ENCODE results near the gene NTPCR.

NTPCR gene

DNA sequence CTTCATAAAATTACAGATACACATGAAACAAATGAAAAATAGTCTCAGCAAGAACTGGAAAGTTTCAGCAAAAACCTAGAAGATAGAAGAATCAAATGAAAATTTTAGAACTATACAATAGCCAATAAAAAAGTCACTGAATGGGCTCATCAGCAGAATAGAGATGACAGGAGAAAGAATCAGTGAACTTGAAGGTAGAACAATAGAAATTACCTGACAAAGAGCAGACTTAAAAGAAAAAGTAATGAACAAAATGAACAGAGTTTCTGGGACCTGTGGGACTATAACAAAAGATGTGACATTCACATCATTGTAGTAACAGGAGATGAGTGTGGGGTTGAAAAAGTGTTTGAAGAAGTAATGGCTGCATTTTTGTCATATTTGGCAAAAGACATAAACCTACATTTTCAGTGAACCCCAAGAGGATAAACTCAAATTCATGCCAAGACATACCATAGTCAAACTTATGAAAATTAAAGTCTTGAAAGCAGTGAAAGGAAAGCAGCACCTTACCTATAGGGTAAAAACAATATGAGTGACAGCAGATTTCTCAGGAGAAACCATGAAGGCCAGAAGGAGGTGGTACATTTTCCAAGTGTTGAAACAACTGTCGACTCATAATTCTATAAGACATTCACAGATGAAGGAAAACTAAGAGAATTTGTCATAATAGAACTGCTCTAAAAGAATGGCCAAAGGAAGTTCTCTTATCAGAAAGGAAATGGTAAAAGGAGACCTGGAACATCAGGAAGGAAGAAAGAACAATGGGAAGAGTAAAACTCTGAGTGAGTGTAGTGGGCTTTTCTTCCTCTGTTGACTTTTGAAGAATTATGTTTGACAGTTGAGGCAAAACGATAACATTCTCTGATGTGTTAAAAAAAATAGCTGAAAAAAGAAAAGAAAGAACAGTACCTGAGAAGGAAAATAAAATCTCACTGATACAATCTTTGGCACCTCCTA lies 23.5 kb downstream of the NTPCR start:
- Histone ChIP-seq H3K4me3 (ENCODE audit: low read depth in 1 of 2, low read length in 2 of 2) (no peak overlapping the region), H3K27me3 (ENCODE audit: control insufficient read depth in 1 of 2, insufficient read depth in 2 of 2, low read length in 2 of 2) (no peaks in the 10 kb centered on the region), H3K9ac (ENCODE audit: low read depth in 1 of 2, low read length in 2 of 2) (no peak overlapping the region), H3K9me3 (ENCODE audit: control insufficient read depth in 1 of 2, low read length in 2 of 2) (peaks cover 4 to 19% of the 10 kb centered on the region in 2 donors), H3K27ac (ENCODE audit: low read depth, low read length) (no peak overlapping the region), H3K4me1 (ENCODE audit: control insufficient read depth in 1 of 2, insufficient read depth in 2 of 2, low read length in 2 of 2) (no peaks in the 10 kb centered on the region), H3K36me3 (ENCODE audit: control insufficient read depth in 1 of 2, insufficient read depth in 2 of 2, low read length in 2 of 2) (peaks cover 45 to 57% of the 10 kb centered on the region in 2 donors)

DNA sequence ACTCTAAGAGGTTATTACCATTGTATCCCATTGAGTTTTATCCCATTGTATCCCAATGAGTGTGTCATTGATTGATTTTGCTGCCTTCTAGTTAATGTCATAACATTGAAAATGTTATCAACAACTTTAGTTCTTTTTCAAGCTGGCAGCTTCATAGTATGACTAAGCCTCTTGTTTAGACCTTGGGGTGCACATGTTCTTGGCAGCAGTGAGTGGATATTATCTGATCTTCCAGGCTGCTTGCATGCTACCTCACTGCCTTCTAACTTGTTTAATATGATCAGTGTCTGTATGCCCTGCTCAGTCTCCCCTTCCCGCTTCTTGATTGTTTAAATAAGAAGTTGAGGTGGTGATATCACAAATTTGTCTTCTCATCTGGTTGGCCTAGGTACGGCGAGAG lies 24.6 kb downstream of the NTPCR start:
- Histone ChIP-seq H3K27ac (ENCODE audit: low read depth, low read length) (no peak overlapping the region), H3K27me3 (ENCODE audit: control insufficient read depth in 1 of 2, insufficient read depth in 2 of 2, low read length in 2 of 2) (no peaks in the 10 kb centered on the region)

DNA sequence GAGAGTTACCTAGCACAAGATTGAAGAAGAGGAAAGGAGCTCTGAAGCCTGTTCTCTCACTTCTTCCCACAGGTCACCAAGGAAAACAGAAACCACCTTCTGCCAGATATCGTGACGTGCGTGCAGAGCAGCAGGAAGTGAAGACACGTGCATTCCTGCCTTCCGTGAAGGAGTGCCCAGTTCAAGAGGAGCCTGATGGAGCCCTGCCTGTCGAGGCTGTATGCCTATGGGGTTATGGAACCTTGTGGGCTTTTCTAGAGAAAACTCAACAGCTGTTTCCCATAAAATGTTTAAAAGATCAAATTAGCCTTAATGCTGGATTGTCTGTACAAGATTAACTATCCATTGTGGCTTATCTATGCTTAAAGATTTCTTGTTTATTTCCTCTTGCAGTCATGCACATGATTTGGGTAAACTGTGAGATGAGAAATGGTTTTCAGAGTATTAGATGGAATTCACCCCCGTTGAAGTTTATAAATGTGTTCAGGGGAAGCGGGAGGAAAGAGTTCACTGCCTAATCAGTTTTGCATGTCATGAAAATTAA lies 27.8 kb downstream of the NTPCR start:
- Histone ChIP-seq H3K27ac (ENCODE audit: low read depth, low read length) (no peak overlapping the region), H3K9me3 (ENCODE audit: control insufficient read depth in 1 of 2, low read length in 2 of 2) (peaks cover 0 to 14% of the 10 kb centered on the region in 2 donors), H3K4me3 (ENCODE audit: low read depth in 1 of 2, low read length in 2 of 2) (no peak overlapping the region), H3K36me3 (ENCODE audit: control insufficient read depth in 1 of 2, insufficient read depth in 2 of 2, low read length in 2 of 2) (peaks cover 20 to 23% of the 10 kb centered on the region in 2 donors), H3K9ac (ENCODE audit: low read depth in 1 of 2, low read length in 2 of 2) (no peak overlapping the region), H3K4me1 (ENCODE audit: control insufficient read depth in 1 of 2, insufficient read depth in 2 of 2, low read length in 2 of 2) (no peaks in the 10 kb centered on the region), H3K27me3 (ENCODE audit: control insufficient read depth in 1 of 2, insufficient read depth in 2 of 2, low read length in 2 of 2) (no peaks in the 10 kb centered on the region)

More for the DNA sequence above, 24.6 kb downstream of the NTPCR start:
- no peak overlapping the region for H3K9ac ChIP-seq (ENCODE audit: low read depth in 1 of 2, low read length in 2 of 2)
- no peaks in the 10 kb centered on the region for H3K4me1 ChIP-seq (ENCODE audit: control insufficient read depth in 1 of 2, insufficient read depth in 2 of 2, low read length in 2 of 2)
- H3K4me3 ChIP-seq (ENCODE audit: low read depth in 1 of 2, low read length in 2 of 2), result no peak overlapping the region
- peaks cover 4 to 19% of the 10 kb centered on the region in 2 donors for H3K9me3 ChIP-seq (ENCODE audit: control insufficient read depth in 1 of 2, low read length in 2 of 2)
- peaks cover 42 to 54% of the 10 kb centered on the region in 2 donors for H3K36me3 ChIP-seq (ENCODE audit: control insufficient read depth in 1 of 2, insufficient read depth in 2 of 2, low read length in 2 of 2)

DNA sequence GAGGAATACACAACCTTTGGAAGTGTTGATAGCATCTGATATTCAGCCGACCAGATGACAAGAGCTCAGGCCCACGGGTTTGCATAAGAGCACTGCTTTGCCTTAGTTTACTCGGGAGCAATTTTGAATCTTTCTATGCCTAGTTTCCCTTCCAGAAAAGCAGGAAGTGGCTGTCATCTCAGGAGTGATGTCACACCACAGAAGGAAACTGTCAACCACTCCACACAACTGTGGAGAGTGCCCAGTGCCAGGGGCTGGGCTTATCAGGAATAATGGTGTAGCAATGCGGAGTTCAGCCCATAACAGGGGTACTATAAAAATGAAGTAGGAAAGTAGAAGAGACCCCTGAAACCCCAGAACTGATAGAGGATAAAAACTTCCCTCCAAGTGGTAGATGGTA lies 28.4 kb downstream of the NTPCR start:
- H3K36me3 ChIP-seq (ENCODE audit: control insufficient read depth in 1 of 2, insufficient read depth in 2 of 2, low read length in 2 of 2), result peaks cover 17 to 20% of the 10 kb centered on the region in 2 donors
- H3K9me3 ChIP-seq (ENCODE audit: control insufficient read depth in 1 of 2, low read length in 2 of 2), result peaks cover 0 to 9% of the 10 kb centered on the region in 2 donors
- no peak overlapping the region for H3K4me3 ChIP-seq (ENCODE audit: low read depth in 1 of 2, low read length in 2 of 2)
- H3K27ac ChIP-seq (ENCODE audit: low read depth, low read length), result no peak overlapping the region
- H3K27me3 ChIP-seq (ENCODE audit: control insufficient read depth in 1 of 2, insufficient read depth in 2 of 2, low read length in 2 of 2), result no peaks in the 10 kb centered on the region
- H3K4me1 ChIP-seq (ENCODE audit: control insufficient read depth in 1 of 2, insufficient read depth in 2 of 2, low read length in 2 of 2), result no peaks in the 10 kb centered on the region
- H3K9ac ChIP-seq (ENCODE audit: low read depth in 1 of 2, low read length in 2 of 2), result no peak overlapping the region

DNA sequence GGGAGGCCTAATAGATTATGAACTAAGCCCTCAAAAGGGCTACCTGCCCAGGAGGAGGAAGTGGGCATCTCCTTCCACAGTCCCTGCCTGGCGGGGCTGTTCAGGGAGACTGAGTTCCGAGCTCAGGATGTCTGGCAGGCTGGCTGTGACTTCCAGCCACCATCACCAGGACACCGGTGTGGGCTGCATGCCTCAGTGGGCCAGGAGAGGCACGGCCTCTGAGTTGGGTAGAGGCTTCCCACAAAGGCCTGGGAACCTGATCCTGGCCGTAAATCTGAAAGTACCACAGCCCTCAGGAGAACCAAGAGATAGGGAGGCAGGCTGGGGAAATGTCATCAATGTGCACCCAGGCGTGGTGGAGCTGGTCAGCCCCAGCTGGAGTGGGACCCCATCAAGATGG lies 29.1 kb downstream of the NTPCR start:
- Histone ChIP-seq H3K36me3 (ENCODE audit: control insufficient read depth in 1 of 2, insufficient read depth in 2 of 2, low read length in 2 of 2) (peaks cover 17 to 20% of the 10 kb centered on the region in 2 donors), H3K9ac (ENCODE audit: low read depth in 1 of 2, low read length in 2 of 2) (no peak overlapping the region), H3K27me3 (ENCODE audit: control insufficient read depth in 1 of 2, insufficient read depth in 2 of 2, low read length in 2 of 2) (no peaks in the 10 kb centered on the region), H3K4me1 (ENCODE audit: control insufficient read depth in 1 of 2, insufficient read depth in 2 of 2, low read length in 2 of 2) (peaks cover 2% of the 10 kb centered on the region in 2 donors), H3K4me3 (ENCODE audit: low read depth in 1 of 2, low read length in 2 of 2) (no peak overlapping the region), H3K9me3 (ENCODE audit: control insufficient read depth in 1 of 2, low read length in 2 of 2) (peaks cover 0 to 1% of the 10 kb centered on the region in 2 donors), H3K27ac (ENCODE audit: low read depth, low read length) (no peak overlapping the region)

DNA sequence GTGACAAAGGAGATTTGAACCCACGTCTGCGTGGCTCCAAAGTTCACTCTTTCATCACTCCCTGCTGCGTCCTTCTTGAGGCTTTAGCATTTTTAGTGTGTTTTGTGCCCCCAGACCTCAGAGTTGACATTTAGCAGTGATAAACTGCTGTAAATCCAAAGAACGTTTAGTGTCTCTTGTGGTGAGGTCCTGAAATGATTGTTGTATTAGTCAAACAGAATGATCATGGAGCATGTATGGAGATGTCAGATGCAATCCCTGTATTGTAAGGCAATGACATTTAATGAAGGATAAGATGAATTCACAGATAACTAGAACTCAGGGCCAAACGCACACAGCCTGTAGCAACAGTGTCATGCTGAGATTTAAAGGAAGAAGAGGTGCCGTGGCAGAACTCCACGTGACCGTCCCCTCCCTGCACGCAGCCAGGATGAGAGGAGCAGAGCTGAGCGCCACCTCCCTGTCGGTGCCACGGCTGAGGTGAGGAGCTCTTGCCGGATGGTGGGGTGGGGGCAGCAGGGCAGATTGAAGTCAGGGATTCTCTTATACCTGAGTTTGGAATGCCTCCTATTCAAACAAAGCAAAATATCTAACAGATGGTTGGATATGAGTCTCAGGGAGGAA lies 30.1 kb downstream of the NTPCR start:
- Histone ChIP-seq H3K4me1 (ENCODE audit: control insufficient read depth in 1 of 2, insufficient read depth in 2 of 2, low read length in 2 of 2) (peaks cover 9 to 11% of the 10 kb centered on the region in 2 donors), H3K9me3 (ENCODE audit: control insufficient read depth in 1 of 2, low read length in 2 of 2) (no peaks in the 10 kb centered on the region), H3K36me3 (ENCODE audit: control insufficient read depth in 1 of 2, insufficient read depth in 2 of 2, low read length in 2 of 2) (peaks cover 17 to 20% of the 10 kb centered on the region in 2 donors), H3K27ac (ENCODE audit: low read depth, low read length) (no peak overlapping the region), H3K27me3 (ENCODE audit: control insufficient read depth in 1 of 2, insufficient read depth in 2 of 2, low read length in 2 of 2) (no peaks in the 10 kb centered on the region), H3K9ac (ENCODE audit: low read depth in 1 of 2, low read length in 2 of 2) (no peak overlapping the region), H3K4me3 (ENCODE audit: low read depth in 1 of 2, low read length in 2 of 2) (no peak overlapping the region)

DNA sequence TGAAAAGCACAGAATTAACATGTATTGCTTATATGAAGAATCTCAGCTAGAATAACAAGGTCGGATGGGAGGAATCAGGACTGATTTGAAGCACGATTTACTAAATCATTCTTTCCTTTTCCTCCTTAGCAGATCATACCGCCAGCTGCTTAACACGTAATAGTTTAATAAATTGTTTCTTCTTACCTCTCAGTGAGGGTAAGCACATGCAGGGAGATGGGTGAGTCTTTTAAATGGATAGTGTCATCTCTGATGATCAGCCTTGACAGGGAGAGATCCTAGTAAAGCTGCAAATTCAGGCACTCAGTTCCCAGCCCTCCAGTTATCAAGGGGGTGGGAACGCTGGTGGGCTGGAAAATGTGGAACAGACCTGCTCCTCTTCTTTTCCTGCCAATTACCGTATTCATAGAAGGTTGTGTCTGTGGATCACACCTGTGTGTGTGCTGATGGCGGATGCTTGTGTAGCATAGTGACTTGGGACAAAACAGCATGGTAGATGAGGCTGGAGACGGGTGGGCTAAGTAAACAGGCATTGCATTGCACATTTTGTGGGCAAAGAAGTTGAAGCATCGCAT lies 30.7 kb downstream of the NTPCR start:
- Histone ChIP-seq H3K27me3 (ENCODE audit: control insufficient read depth in 1 of 2, insufficient read depth in 2 of 2, low read length in 2 of 2) (no peaks in the 10 kb centered on the region), H3K4me3 (ENCODE audit: low read depth in 1 of 2, low read length in 2 of 2) (no peak overlapping the region), H3K27ac (ENCODE audit: low read depth, low read length) (no peak overlapping the region), H3K9me3 (ENCODE audit: control insufficient read depth in 1 of 2, low read length in 2 of 2) (no peaks in the 10 kb centered on the region), H3K9ac (ENCODE audit: low read depth in 1 of 2, low read length in 2 of 2) (no peak overlapping the region), H3K36me3 (ENCODE audit: control insufficient read depth in 1 of 2, insufficient read depth in 2 of 2, low read length in 2 of 2) (peaks cover 17 to 20% of the 10 kb centered on the region in 2 donors), H3K4me1 (ENCODE audit: control insufficient read depth in 1 of 2, insufficient read depth in 2 of 2, low read length in 2 of 2) (peaks cover 9 to 13% of the 10 kb centered on the region in 2 donors)

DNA sequence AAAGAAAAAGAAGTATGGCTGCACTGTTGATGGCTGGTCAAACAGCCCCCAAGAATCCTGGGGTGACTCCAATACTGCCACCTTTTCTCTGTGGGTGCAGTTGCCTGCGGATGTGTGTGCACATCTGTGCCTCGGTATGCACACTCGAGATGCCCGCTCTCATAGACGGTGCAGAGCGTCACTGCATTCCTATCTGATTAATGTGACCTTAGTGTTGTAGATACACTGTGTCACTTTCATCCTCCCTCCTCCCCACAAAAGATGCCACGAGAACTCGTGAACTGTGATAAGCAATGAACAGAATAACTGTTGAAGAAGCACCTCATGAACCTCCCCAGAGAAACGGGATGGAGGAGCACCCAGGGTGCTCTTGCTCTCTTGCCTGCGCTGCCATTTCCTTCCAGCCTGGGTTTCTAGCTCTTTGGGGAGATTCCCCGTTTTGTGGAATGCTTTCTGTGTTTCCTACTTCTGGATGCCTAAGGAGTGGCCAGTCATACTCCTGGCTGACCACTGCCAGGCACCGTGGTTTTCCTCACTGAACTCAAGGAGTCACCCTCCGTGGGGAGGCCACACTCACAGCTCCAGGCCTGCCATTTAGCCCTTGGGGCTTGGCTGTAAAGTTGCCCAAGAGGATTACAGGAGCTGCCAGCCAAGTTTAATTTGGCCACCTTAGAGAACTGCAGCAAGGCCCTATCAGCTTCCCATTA lies 32.0 kb downstream of the NTPCR start:
- Histone ChIP-seq H3K9me3 (ENCODE audit: control insufficient read depth in 1 of 2, low read length in 2 of 2) (no peaks in the 10 kb centered on the region), H3K27me3 (ENCODE audit: control insufficient read depth in 1 of 2, insufficient read depth in 2 of 2, low read length in 2 of 2) (no peaks in the 10 kb centered on the region), H3K27ac (ENCODE audit: low read depth, low read length) (no peak overlapping the region), H3K36me3 (ENCODE audit: control insufficient read depth in 1 of 2, insufficient read depth in 2 of 2, low read length in 2 of 2) (peaks cover 5 to 10% of the 10 kb centered on the region in 2 donors), H3K9ac (ENCODE audit: low read depth in 1 of 2, low read length in 2 of 2) (no peak overlapping the region), H3K4me1 (ENCODE audit: control insufficient read depth in 1 of 2, insufficient read depth in 2 of 2, low read length in 2 of 2) (peaks cover 9 to 13% of the 10 kb centered on the region in 2 donors), H3K4me3 (ENCODE audit: low read depth in 1 of 2, low read length in 2 of 2) (no peak overlapping the region)

DNA sequence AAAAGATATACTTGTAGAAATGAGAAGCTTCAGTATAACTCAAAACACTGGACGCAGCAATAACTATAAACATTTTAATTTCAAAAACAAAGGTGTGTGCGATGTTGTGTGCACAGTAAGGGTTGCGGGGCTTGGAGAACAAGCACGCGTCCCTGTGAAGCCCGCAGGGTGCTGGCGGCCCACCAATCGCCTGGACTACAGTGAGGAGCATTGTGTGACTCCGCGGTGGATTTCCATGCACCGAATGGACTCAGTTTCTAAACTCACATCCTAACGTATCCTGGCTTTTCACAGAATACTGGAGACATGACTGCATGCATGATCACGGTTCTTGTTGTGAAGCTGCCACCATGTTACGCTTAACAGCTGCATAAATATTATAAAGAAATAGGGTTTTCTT lies 33.0 kb downstream of the NTPCR start:
- peaks cover 9 to 13% of the 10 kb centered on the region in 2 donors for H3K4me1 ChIP-seq (ENCODE audit: control insufficient read depth in 1 of 2, insufficient read depth in 2 of 2, low read length in 2 of 2)
- no peak overlapping the region for H3K27ac ChIP-seq (ENCODE audit: low read depth, low read length)
- H3K4me3 ChIP-seq (ENCODE audit: low read depth in 1 of 2, low read length in 2 of 2), result no peak overlapping the region
- no peak overlapping the region for H3K9ac ChIP-seq (ENCODE audit: low read depth in 1 of 2, low read length in 2 of 2)
- peaks cover 3 to 4% of the 10 kb centered on the region in 2 donors for H3K36me3 ChIP-seq (ENCODE audit: control insufficient read depth in 1 of 2, insufficient read depth in 2 of 2, low read length in 2 of 2)
- no peaks in the 10 kb centered on the region for H3K27me3 ChIP-seq (ENCODE audit: control insufficient read depth in 1 of 2, insufficient read depth in 2 of 2, low read length in 2 of 2)
- H3K9me3 ChIP-seq (ENCODE audit: control insufficient read depth in 1 of 2, low read length in 2 of 2), result no peaks in the 10 kb centered on the region

Measured in duodenal mucosa (tissue), 2 donors.